Activated CD8-positive, alpha-beta memory T cell treated with anti-CD3 and anti-CD28 coated beads, Interleukin-2, amount 10 ng/mL, durations not matched to agents 7 days and 5 days (primary cell): ENCODE measurements around the gene TICAM2. TPM values are rescaled to one million over a fixed set of nuclear protein-coding genes. Genes with fewer than 3 reads are reported as not detected.

Experiments used
- ATAC-seq: fragments of 150-1000 bp; cut with Tn5 transposase; one replicate; pipeline ENCODE4 v1.10.0; 2021; ENCODE audit warnings: moderate library complexity
- CTCF ChIA-PET: fragments of 350-600 bp; sonication (Branson Sonifier 250); formaldehyde crosslinking; loops from one replicate; lab custom pipeline; 2021; ENCODE audit warnings: antibody characterized with exemption; lab: Charles Lee
- DNase-seq: peaks from one replicate; pipeline ENCODE4 v3.0.0-alpha.2; 2020
- H3K27ac Mint-ChIP-seq: one replicate; pipeline ENCODE4 v1.8.0; 2021; ENCODE audit warnings: mild to moderate bottlenecking, mixed read lengths
- H3K27me3 Mint-ChIP-seq: one replicate; pipeline ENCODE4 v1.8.0; 2021; ENCODE audit warnings: mixed read lengths
- H3K36me3 Mint-ChIP-seq: one replicate; pipeline ENCODE4 v1.8.0; 2021; ENCODE audit warnings: mild to moderate bottlenecking, mixed read lengths
- H3K4me1 Mint-ChIP-seq: one replicate; pipeline ENCODE4 v1.8.0; 2021; ENCODE audit warnings: mixed read lengths
- H3K4me3 Mint-ChIP-seq: one replicate; pipeline ENCODE4 v1.8.0; 2021; ENCODE audit warnings: mild to moderate bottlenecking, moderate library complexity, mixed read lengths
- H3K9me3 Mint-ChIP-seq: one replicate; pipeline ENCODE4 v1.8.0; 2022; ENCODE audit warnings: low read depth, mixed read lengths
- total RNA-seq, 2 experiments: library from RNA; stranded (reverse); gene quantifications; one replicate each; pipeline ENCODE4 v1.2.3, GENCODE V29; 2021

Gene TICAM2
- total RNA-seq, 2 experiments from 2014 or later: 1.6 to 1.8 TPM

- peaks cover 2% of the 10 kb centered on the region for H3K9me3 Mint-ChIP-seq
- H3K4me1 Mint-ChIP-seq: peaks cover 59% of the 10 kb centered on the region
- ATAC-seq (no peak), DNase-seq (no peak)
- H3K27me3 Mint-ChIP-seq: no peaks in the 10 kb centered on the region
- CTCF ChIA-PET: interaction anchor here (1.1 to 1.9 kb wide), 2 partner anchors 60 to 81 kb away, joined by 3 to 4 read pairs; partner anchors contain the start of gene TICAM2
- H3K36me3 Mint-ChIP-seq: peaks cover 69% of the 10 kb centered on the region
- H3K27ac Mint-ChIP-seq: no peak overlapping the region
- H3K4me3 Mint-ChIP-seq: peak overlapping the region; percentile 92
These were observed 60.7 kb downstream of the TICAM2 start for GRCh38 chr5:115541611-115542010.

GRCh38 chr5:115535479-115536035, 66.7 kb downstream of the TICAM2 start:
- H3K36me3 Mint-ChIP-seq: peaks cover 67% of the 10 kb centered on the region
- no peaks in the 10 kb centered on the region for H3K9me3 Mint-ChIP-seq
- no peaks in the 10 kb centered on the region for H3K27me3 Mint-ChIP-seq
- no peak for DNase-seq
- H3K4me3 Mint-ChIP-seq: no peak overlapping the region
- peaks cover 51% of the 10 kb centered on the region for H3K4me1 Mint-ChIP-seq
- no peak for ATAC-seq
- CTCF ChIA-PET: interaction anchor here (0.7 kb wide), 1 partner anchor 39 kb away, joined by 3 read pairs; no protein-coding TSS in a partner anchor
- no peak overlapping the region for H3K27ac Mint-ChIP-seq

- Mint-ChIP-seq H3K4me1 (peaks cover 46% of the 10 kb centered on the region), H3K27me3 (no peaks in the 10 kb centered on the region), H3K4me3 (no peak overlapping the region), H3K27ac (no peak overlapping the region), H3K9me3 (no peaks in the 10 kb centered on the region), H3K36me3 (peaks cover 58% of the 10 kb centered on the region)
- ATAC-seq (no peak), DNase-seq (no peak)
- CTCF ChIA-PET: no interaction called here
These were observed 69.8 kb downstream of the TICAM2 start for GRCh38 chr5:115532517-115532916.

GRCh38 chr5:115531787-115532367, 70.4 kb downstream of the TICAM2 start:
- Mint-ChIP-seq H3K4me1 (peaks cover 40% of the 10 kb centered on the region), H3K27ac (no peak overlapping the region), H3K27me3 (no peaks in the 10 kb centered on the region), H3K9me3 (no peaks in the 10 kb centered on the region), H3K36me3 (peaks cover 55% of the 10 kb centered on the region), H3K4me3 (no peak overlapping the region)
- ATAC-seq (no peak), DNase-seq (no peak)
- CTCF ChIA-PET: no interaction called here

- no peak for DNase-seq
- H3K36me3 Mint-ChIP-seq: peaks cover 53% of the 10 kb centered on the region
- no peak overlapping the region for H3K27ac Mint-ChIP-seq
- no peaks in the 10 kb centered on the region for H3K27me3 Mint-ChIP-seq
- no peaks in the 10 kb centered on the region for H3K9me3 Mint-ChIP-seq
- peaks cover 37% of the 10 kb centered on the region for H3K4me1 Mint-ChIP-seq
- no peak for ATAC-seq
- H3K4me3 Mint-ChIP-seq: no peak overlapping the region
- CTCF ChIA-PET: no interaction called here
These were observed 70.9 kb downstream of the TICAM2 start for GRCh38 chr5:115531380-115531779.

- peaks cover 47% of the 10 kb centered on the region for H3K36me3 Mint-ChIP-seq
- no peaks in the 10 kb centered on the region for H3K9me3 Mint-ChIP-seq
- no peak overlapping the region for H3K4me3 Mint-ChIP-seq
- DNase-seq: no peak
- CTCF ChIA-PET: no interaction called here
- peaks cover 32% of the 10 kb centered on the region for H3K4me1 Mint-ChIP-seq
- no peak overlapping the region for H3K27ac Mint-ChIP-seq
- ATAC-seq: no peak
- no peaks in the 10 kb centered on the region for H3K27me3 Mint-ChIP-seq
These were observed 71.9 kb downstream of the TICAM2 start for GRCh38 chr5:115530426-115530825.

Other genes starting within 250 kb of the TICAM2 start
- 10 to 100 TPM; 13.3 to 13.5 TPM for gene FEM1C, start 57.7 kb downstream of the TICAM2 start, total RNA-seq
- 10 to 100 TPM; 41.8 to 44.3 TPM for gene TMED7, start 23.6 kb upstream of the TICAM2 start, total RNA-seq
- gene CDO1, start 214.2 kb upstream of the TICAM2 start, total RNA-seq: under 1 TPM in 1 of 2 experiments, not detected in 1; 0.30 TPM
- 10 to 100 TPM; 36.5 to 36.9 TPM for gene ATG12, start 239.1 kb upstream of the TICAM2 start, total RNA-seq
- 10 to 100 TPM; 57.1 to 66.2 TPM for gene AP3S1, start 239.5 kb upstream of the TICAM2 start, total RNA-seq